DND-41 (cell line): ENCODE data around the gene KCNG3.

Experiments
- EZH2 ChIP-seq: IDR thresholded peaks from 3 replicates; pipeline ENCODE4 v1.6.1; 2012; ENCODE audit warnings: borderline replicate concordance, low read depth, mild to moderate bottlenecking, moderate library complexity, low read length, inconsistent platforms; ENCODE audit not compliant: severe bottlenecking
- TF ChIP-seq, protein P1 (sequence below): IDR thresholded peaks from 2 replicates; pipeline ENCODE4 v1.5.1; 2012; ENCODE audit warnings: borderline replicate concordance, low read length, moderate library complexity, mild to moderate bottlenecking; ENCODE audit not compliant: poor library complexity, severe bottlenecking; ENCODE audit errors: extremely low read depth

DNA sequence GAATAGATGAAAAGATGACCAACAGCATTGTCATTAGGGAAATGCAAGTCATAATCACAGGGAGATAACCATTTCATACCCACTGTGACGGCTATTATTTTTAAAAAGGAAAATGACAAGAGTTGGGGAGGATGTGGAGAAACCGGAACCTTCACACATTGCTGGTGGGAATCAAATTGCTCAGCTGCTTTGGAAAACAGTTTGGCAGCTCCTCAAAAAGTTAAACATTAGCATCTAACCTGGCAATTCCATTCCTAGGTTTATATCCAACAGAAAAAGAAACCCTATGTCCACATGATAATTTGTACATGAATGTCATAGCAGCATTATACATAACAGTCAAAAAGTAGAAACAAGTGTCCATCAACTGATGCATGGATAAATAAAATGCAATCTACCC, 58.2 kb downstream of the KCNG3 start:
- TF ChIP-seq, protein P1, sequence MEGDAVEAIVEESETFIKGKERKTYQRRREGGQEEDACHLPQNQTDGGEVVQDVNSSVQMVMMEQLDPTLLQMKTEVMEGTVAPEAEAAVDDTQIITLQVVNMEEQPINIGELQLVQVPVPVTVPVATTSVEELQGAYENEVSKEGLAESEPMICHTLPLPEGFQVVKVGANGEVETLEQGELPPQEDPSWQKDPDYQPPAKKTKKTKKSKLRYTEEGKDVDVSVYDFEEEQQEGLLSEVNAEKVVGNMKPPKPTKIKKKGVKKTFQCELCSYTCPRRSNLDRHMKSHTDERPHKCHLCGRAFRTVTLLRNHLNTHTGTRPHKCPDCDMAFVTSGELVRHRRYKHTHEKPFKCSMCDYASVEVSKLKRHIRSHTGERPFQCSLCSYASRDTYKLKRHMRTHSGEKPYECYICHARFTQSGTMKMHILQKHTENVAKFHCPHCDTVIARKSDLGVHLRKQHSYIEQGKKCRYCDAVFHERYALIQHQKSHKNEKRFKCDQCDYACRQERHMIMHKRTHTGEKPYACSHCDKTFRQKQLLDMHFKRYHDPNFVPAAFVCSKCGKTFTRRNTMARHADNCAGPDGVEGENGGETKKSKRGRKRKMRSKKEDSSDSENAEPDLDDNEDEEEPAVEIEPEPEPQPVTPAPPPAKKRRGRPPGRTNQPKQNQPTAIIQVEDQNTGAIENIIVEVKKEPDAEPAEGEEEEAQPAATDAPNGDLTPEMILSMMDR = no peak
- TF ChIP-seq EZH2 = no peak
